Inflammatory macrophage treated with lipopolysaccharide for 4 hours (primary cell): ENCODE measurements around the gene CTSE.
"Not testable (repeated sequence)": the region's sequence is repeated elsewhere in the genome, so short reads cannot be mapped to it uniquely, and the experiment has no call there.

Experiments
- DNase-seq: peaks from one replicate; pipeline ENCODE4 v3.0.0-alpha.2; 2020

CTSE gene

GRCh38 chr1:206023695-206024094, at the start of gene CTSE:
TSS of gene CTSE (minus strand) at chr1:206023895. CDS start at chr1:206023791, 104 bp downstream.
- DNase-seq, result no peak

DNA sequence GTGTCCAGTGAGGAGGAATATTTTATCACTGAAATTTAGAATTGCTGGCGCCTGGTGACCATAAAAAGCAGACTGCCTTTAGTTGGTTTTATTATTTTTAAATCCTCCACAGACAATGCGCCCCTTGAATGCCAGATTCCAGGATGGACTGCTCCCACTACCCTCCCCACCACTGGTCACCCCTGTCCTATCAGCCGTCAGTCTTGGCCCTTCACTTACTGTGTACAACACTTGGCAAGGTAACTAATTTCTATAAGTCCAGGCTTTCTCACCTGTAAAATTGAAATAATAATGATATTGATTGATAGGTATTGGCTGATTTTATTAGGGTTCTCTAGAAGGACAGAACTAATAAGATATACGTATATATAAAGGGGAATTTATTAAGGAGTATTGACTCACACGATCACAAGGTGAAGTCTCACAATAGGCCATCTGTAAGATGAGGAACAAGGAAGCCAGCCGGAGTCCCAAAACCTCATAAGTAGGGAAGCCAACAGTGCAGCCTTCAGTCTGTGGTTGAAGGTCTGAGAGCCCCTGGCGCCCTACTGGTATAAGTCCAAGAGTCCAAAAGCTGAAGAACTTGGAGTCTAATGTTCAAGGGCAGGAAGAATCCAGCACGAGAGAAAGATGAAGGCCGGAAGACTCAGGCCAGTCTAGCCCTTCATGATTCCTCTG, 47.1 kb upstream of the CTSE start:
- DNase-seq, result peak; percentile 52

DNA sequence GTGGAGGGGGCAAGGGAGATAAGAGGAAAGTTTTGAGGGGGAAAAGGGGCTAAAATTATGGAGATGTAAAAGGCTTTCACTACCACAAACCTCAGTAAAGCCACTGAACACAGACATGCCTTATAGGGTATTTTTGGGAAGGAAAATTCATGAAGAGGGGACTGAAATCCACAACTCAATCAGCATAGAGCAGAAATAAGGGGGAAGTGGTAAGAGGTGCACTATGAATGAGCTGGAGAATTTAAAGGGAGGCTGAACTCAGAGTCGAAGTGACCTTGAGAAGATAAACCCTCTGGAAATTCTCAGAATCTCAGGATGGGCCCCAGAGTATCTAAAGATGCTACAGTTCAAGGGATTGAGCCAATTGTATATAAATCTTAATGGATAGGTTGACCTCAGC, 44.6 kb upstream of the CTSE start:
- no peak for DNase-seq

- no peak for DNase-seq
Observed at GRCh38 chr1:206067486-206068227, 44.0 kb upstream of the CTSE start.

DNA sequence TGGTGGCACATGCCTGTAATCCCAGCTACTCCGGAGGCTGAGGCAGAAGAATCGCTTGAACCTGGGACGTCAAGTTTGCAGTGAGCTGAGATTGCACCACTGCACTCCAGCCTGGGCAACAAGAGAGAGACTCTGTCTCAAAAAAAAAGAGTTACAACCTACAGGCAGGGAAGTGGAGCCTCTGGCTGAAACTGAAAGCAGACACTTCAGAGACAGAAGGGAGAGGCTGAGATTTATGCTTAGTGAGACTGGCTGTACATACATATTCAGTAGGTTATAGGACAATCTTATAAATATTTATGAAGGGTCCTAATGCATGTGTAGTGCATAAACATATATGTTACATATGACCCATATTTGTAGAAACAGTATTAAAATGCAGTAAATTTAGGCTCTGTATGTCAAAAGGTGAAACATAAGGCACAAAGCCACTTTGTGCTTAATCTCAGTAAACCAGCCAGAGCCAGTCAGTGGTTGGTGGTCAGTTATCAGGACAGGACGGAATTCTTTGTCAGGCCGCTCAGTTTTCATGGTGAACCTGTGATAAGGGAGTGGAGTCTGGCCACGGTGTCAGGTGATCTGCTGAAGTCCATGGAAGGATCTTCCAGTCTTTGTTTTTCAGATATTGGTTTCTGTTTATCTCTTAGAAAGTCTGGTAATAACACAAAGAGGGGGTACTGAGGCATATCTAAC, 42.9 kb upstream of the CTSE start:
- peak; percentile 80 for DNase-seq

DNA sequence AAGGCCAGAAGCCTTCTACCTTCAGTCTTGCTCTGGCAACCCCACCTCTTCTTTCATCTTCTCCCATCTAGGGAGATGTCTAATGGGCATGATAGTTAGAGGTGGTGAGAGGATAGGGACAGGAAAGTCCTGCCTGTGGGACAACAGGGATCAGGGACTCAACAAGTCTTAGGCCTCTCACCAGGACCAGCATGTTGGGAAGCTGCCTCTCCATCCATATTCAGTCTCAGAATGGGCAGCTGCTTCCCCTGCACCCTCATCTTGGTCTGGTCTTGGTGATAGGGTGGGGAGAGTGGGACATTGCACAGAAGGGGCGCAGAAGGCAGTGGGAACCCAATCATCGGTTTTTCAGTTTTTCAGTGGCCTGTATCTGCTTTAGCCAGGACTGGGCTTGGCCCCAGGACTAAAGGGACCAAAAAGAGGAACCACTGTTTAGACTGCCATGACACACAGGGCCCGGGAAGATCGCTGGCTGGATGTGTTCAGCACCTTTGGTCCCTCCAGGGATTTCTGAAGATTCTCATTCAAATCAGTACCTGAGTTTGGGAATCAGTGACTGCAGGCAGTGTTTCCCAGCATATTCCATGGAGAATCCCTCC, 42.0 kb upstream of the CTSE start:
- DNase-seq, result peak; percentile 24

DNA sequence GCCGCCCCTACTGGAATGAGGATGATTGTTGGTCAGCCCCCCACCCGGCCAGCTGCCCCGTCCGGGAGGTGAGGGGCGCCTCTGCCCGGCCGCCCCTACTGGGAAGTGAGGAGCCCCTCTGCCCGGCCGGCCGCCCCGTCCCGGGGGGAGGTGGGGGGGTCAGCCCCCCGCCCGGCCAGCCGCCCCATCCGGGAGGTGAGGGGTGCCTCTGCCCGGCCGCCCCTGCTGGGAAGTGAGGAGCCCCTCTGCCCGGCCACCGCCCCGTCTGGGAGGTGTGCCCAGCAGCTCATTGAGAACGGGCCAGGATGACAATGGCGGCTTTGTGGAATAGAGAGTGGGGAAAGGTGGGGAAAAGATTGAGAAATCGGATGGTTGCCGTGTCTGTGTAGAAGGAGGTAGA, 40.8 kb upstream of the CTSE start:
- not testable (repeated sequence) for DNase-seq

- DNase-seq, result not testable (repeated sequence)
Observed at GRCh38 chr1:206064001-206064400, 40.3 kb upstream of the CTSE start.

GRCh38 chr1:206062464-206062863, 38.8 kb upstream of the CTSE start:
- DNase-seq, result no peak

DNA sequence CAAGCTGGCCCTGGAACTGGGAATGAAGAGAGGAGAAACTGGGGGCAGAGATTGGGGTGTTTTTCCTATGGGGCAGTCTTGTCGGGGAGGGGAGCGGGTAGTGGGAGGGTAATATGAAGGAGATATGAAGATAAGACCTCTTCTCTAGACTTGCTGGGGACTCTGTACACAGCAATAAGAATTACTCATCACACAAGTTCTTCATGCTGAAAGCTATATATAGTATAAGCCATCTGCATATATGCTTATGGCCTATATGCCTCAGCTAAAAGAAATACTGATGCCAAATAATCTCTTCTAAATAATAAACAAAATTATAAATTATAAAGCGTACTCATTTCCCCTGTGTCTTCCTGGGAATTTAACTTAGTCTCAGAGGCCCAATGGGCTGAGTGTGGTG, 37.1 kb upstream of the CTSE start:
- no peak for DNase-seq

GRCh38 chr1:206059355-206059915, 35.7 kb upstream of the CTSE start:
- DNase-seq, result no peak

- DNase-seq, result no peak
Observed at GRCh38 chr1:206058927-206059292, 35.2 kb upstream of the CTSE start.

DNA sequence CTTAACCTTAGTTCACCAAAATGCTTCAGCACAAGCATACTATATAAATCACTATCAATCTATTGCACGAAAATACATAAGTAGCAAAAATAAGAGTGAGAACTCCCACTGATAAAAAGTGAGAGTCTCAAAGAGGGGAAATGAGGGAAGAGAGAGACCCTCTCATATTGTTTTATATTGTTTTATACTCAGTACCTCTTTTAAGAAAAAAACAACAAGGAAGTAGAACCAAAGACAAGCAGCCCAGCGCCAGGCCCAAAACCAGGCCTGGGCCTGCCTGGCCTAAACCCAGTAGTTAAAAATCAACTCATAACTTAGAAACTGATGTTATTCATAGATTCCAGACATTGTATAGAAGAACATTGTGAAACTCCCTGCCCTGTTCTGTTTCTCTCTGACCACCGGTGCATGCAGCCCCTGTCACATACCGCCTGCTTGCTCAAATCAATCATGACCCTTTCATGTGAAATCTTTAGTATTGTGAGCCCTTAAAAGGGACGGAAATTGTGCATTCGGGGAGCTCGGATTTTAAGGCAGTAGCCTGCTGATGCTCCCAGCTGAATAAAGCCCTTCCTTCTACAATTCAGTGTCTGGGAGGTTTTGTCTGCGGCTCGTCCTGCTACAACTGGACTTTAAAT, 34.7 kb upstream of the CTSE start:
- DNase-seq, result not testable (repeated sequence)

DNA sequence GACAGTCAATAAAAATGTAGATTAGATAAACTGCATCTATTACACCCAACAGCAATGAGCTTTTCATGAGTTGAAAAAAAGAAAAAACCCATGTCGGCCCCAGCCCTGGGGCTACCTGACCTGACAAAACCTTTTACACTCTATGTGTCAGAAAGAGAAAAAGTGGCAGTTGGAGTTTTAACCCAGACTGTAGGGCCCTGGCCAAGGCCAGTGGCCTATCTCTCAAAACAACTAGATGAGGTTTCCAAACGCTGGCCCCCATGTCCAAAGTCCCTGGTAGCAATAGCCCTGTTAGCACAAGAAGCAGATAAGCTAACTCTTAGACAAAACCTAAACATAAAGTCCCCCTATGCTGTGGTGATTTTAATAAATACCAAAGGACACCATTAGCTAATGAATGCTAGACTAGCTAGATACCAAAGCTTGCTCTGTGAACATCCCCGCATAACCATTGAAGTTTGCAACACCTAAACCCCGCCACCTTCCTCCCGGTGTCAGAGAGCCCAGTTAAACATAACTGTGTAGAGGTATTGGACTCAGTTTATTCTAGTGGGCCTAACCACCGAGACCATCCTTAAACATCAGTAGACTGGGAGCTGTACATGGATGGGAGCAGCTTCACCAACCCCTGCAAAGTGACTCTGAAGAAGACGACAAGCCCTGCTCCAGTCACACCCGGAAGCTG, 32.1 kb upstream of the CTSE start:
- not testable (repeated sequence) for DNase-seq

DNA sequence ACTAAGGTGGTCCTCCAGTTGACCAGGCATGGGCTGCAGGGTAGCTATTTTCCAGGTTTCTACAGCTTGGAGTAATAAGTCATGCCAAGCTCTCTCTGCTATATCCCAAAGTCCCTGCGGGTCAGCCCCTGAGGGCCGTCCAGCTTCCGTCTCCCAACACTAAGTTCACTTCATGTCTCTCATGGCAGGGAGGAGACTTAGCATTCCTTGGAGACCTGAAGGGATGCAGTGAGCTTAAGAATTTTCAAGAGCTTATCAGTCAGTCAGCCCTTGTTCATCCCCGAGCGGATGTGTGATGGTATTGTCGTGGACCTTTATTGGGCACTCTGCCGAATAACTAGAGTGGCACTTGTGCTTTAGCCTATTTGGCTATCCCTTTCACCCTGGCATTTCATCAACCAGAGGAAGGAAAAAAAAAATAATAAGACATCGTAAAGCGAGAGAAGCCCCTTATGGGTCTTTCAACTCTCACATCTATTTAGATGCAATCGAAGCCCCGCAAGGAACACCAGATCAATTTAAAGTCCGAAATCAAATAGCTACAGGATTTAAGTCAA, 31.5 kb upstream of the CTSE start:
- not testable (repeated sequence) for DNase-seq

DNA sequence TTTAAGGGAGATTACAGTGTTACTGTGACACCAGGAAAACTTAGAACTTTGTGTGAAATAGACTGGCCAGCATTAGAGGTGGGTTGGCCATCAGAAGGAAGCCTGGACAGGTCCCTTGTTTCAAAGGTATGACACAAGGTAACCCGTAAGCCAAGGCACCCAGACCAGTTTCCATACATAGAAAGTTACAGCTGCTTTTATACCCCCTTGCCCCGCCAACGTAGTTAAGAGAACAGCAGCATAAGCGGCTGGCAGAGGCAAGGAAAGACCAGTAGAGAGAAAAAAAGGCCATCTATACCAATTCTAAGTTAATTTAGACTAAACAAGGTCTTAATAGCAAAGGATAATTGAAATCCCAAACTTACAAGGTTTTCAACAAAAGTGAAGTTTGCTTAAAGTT, 29.9 kb upstream of the CTSE start:
- not testable (repeated sequence) for DNase-seq

DNA sequence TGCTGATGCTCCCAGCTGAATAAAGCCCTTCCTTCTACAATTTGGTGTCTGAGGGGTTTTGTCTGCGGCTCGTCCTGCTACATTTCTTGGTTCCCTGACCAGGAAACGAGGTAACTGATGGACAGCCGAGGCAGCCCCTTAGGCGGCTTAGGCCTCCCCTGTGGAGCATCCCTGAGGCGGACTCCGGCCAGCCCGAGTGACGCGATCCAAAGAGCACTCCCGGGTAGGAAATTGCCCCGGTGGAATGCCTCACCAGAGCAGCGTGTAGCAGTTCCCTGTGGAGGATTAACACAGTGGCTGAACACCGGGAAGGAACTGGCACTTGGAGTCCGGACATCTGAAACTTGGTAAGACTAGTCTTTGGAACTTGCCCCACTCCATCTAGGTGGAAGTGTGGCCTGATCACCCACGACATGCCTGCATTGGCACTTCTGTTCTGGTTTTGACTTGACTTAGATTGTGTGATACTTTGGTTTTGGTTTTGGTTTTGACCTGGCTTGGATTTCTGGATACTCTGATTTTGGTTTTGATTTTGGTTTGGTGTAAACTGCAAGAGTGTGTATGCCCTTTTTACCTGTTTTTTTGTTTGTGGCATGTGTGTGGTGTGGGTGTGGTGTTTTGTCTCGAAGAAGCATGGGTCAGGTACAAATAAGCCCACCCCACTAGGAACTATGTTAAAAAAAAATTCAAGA, 29.4 kb upstream of the CTSE start, which contains the start of gene RHEX:
Gene RHEX, plus strand, starts transcription at position 255 of the 692 bp plus-strand sequence. CDS start 44,656 bp downstream, outside the sequence.
- DNase-seq, result peak; percentile 78

- not testable (repeated sequence) for DNase-seq
Observed at GRCh38 chr1:206052231-206052865, 28.7 kb upstream of the CTSE start.

- peak; percentile 94 for DNase-seq
Observed at GRCh38 chr1:206050655-206051235, 27.1 kb upstream of the CTSE start.
